Hepatocyte (in vitro differentiated cells): ENCODE results near the gene PRADC1.

Experiments
- CTCF ChIP-seq: fragments of 200-600 bp; sonication (generic); IDR thresholded peaks from 2 replicates; pipeline ENCODE4 v1.5.1; 2016; ENCODE audit warnings: antibody characterized with exemption, mild to moderate bottlenecking; ENCODE audit not compliant: poor library complexity
- EZH2 ChIP-seq: fragments of 200-600 bp; sonication (generic); IDR thresholded peaks from 2 replicates; pipeline ENCODE4 v1.6.1; 2016; ENCODE audit warnings: antibody characterized with exemption, mild to moderate bottlenecking, borderline replicate concordance

- TF ChIP-seq CTCF = no peak
- no peak for TF ChIP-seq EZH2
These were observed 11.0 kb upstream of the PRADC1 start for GRCh38 chr2:73243884-73244570.
